HFFc6 (cell line): ENCODE measurements around the gene INPP4B. TPM values are rescaled to one million over a fixed set of nuclear protein-coding genes. Genes with fewer than 3 reads are reported as not detected.

Experiments
- DNase-seq: peaks from one replicate; pipeline ENCODE4 v3.0.0-alpha.2; 2018
- H3K27ac Mint-ChIP-seq: 2 replicates; pipeline ENCODE4 v1.8.0; 2020; ENCODE audit warnings: mild to moderate bottlenecking, mixed read lengths
- H3K27me3 Mint-ChIP-seq: 2 replicates; pipeline ENCODE4 v1.8.0; 2021; ENCODE audit warnings: mild to moderate bottlenecking, moderate library complexity, mixed read lengths; ENCODE audit not compliant: insufficient read depth
- H3K36me3 Mint-ChIP-seq: 2 replicates; pipeline ENCODE4 v1.8.0; 2021; ENCODE audit warnings: low read depth, mixed read lengths
- H3K4me1 Mint-ChIP-seq: 2 replicates; pipeline ENCODE4 v1.8.0; 2020; ENCODE audit warnings: low read depth, mixed read lengths
- H3K4me3 Mint-ChIP-seq: 2 replicates; pipeline ENCODE4 v1.8.0; 2020; ENCODE audit warnings: mild to moderate bottlenecking, moderate library complexity, mixed read lengths
- H3K9me3 Mint-ChIP-seq: 2 replicates; pipeline ENCODE4 v1.8.0; 2020; ENCODE audit warnings: mild to moderate bottlenecking, mixed read lengths
- CTCF ChIP-seq: fragments of 200-600 bp; sonication (generic); IDR thresholded peaks from 2 replicates; pipeline ENCODE4 v1.5.0; 2021; ENCODE audit warnings: antibody characterized with exemption, mild to moderate bottlenecking
- total RNA-seq, 6 experiments: library from RNA; stranded (reverse); fragmentation: NEBNext Ultra II Directional; extraction: Animal tissue kit (Norgen Biotek cat#: 25700); gene quantifications; 2 replicates in 1 of 6; 3 replicates in 5 of 6; pipeline ENCODE4 v1.2.3, GENCODE V29; 2021

Gene INPP4B
- total RNA-seq, 6 experiments from 2014 or later: 36.1 to 48.9 (median 40.1) TPM

- H3K4me1 Mint-ChIP-seq: peaks cover 52% of the 10 kb centered on the region
- H3K9me3 Mint-ChIP-seq: no peaks in the 10 kb centered on the region
- H3K27ac Mint-ChIP-seq: no peak overlapping the region; the same call in 1 of the 2 replicates
- H3K27me3 Mint-ChIP-seq: no peaks in the 10 kb centered on the region
- peaks cover 7% of the 10 kb centered on the region; the same call in 1 of the 2 replicates for H3K36me3 Mint-ChIP-seq
- H3K4me3 Mint-ChIP-seq: no peak overlapping the region
- no peak for DNase-seq
- no peak for TF ChIP-seq CTCF
These were observed 716.6 kb downstream of the INPP4B start for GRCh38 chr4:142129473-142129872.

- Mint-ChIP-seq H3K36me3 (peaks cover 10% of the 10 kb centered on the region), H3K4me1 (peaks cover 54% of the 10 kb centered on the region), H3K27ac (peak overlapping the region; percentile 68), H3K9me3 (no peaks in the 10 kb centered on the region), H3K4me3 (no peak overlapping the region), H3K27me3 (no peaks in the 10 kb centered on the region)
- no peak for TF ChIP-seq CTCF
- peak; percentile 4 for DNase-seq
These were observed 717.6 kb downstream of the INPP4B start for GRCh38 chr4:142128529-142128928.

- Mint-ChIP-seq H3K4me3 (no peak overlapping the region), H3K36me3 (peaks cover 18% of the 10 kb centered on the region), H3K27ac (no peak overlapping the region; the same call in 1 of the 2 replicates), H3K4me1 (peaks cover 63% of the 10 kb centered on the region), H3K27me3 (no peaks in the 10 kb centered on the region), H3K9me3 (no peaks in the 10 kb centered on the region)
- peak; percentile 62 for DNase-seq
- peak; percentile 96 for TF ChIP-seq CTCF
These were observed 719.1 kb downstream of the INPP4B start for GRCh38 chr4:142126890-142127497.

GRCh38 chr4:142124874-142125273 lies 721.2 kb downstream of the INPP4B start:
- no peak for TF ChIP-seq CTCF
- no peak overlapping the region for H3K4me3 Mint-ChIP-seq
- H3K4me1 Mint-ChIP-seq: peaks cover 51% of the 10 kb centered on the region
- H3K27ac Mint-ChIP-seq: no peak overlapping the region
- peaks cover 36% of the 10 kb centered on the region for H3K36me3 Mint-ChIP-seq
- no peak for DNase-seq
- no peaks in the 10 kb centered on the region for H3K9me3 Mint-ChIP-seq
- H3K27me3 Mint-ChIP-seq: no peaks in the 10 kb centered on the region

- Mint-ChIP-seq H3K4me3 (no peak overlapping the region), H3K4me1 (peaks cover 25% of the 10 kb centered on the region), H3K27me3 (no peaks in the 10 kb centered on the region), H3K36me3 (peaks cover 65% of the 10 kb centered on the region), H3K27ac (no peak overlapping the region), H3K9me3 (peaks cover 6% of the 10 kb centered on the region)
- DNase-seq: no peak
- no peak for TF ChIP-seq CTCF
These were observed 724.4 kb downstream of the INPP4B start for GRCh38 chr4:142121448-142122350.
